Aorta (tissue), 5 donors: Measurements from ENCODE around the gene FOXN3. TPM values are rescaled to one million over a fixed set of nuclear protein-coding genes. Genes with fewer than 3 reads are reported as not detected.
A peak's percentile ranks its signal among the peaks of the same experiment; 100 is the strongest.

Source experiments
- ATAC-seq: fragments of 200-7000 bp; cut with Tn5 transposase; one replicate; pipeline ENCODE4 v1.9.1; 2022; ENCODE audit warnings: moderate library complexity; ENCODE audit not compliant: low FRiP score
- DNase-seq, 2 donors: peaks; one replicate each; pipeline ENCODE4 v3.0.0-alpha.2; 2020
- H3K27ac ChIP-seq, 2 donors: one replicate each; pipeline ENCODE4 v1.5.1; 2013; ENCODE audit warnings: low read length in 2 of 2, mild to moderate bottlenecking in 2 of 2, moderate library complexity in 2 of 2, control low read depth in 1 of 2, inconsistent platforms in 1 of 2, low read depth in 1 of 2
- H3K27me3 ChIP-seq, 2 donors: one replicate each; pipeline ENCODE4 v1.6.1; 2013; ENCODE audit warnings: control low read depth in 1 of 2, low read length in 1 of 2, mild to moderate bottlenecking in 1 of 2, moderate library complexity in 1 of 2; ENCODE audit not compliant: insufficient read depth in 2 of 2, control insufficient read depth in 1 of 2
- H3K36me3 ChIP-seq, 2 donors: one replicate each; pipeline ENCODE4 v1.6.1; 2013; ENCODE audit warnings: control low read depth in 1 of 2, low read length in 1 of 2, mild to moderate bottlenecking in 1 of 2; ENCODE audit not compliant: insufficient read depth in 2 of 2, control insufficient read depth in 1 of 2
- H3K4me1 ChIP-seq, 2 donors: one replicate each; pipeline ENCODE4 v1.6.1; 2013; ENCODE audit warnings: low read length in 2 of 2, control low read depth in 1 of 2, mild to moderate bottlenecking in 1 of 2, moderate library complexity in 1 of 2; ENCODE audit not compliant: insufficient read depth in 2 of 2, control insufficient read depth in 1 of 2
- H3K4me3 ChIP-seq, 2 donors: one replicate each; pipeline ENCODE4 v1.5.1; 2013; ENCODE audit warnings: low read length in 2 of 2, control low read depth in 1 of 2, mild to moderate bottlenecking in 1 of 2
- H3K9me3 ChIP-seq: one replicate; pipeline ENCODE4 v1.6.1; 2013; ENCODE audit warnings: mild to moderate bottlenecking, low read length; ENCODE audit not compliant: control insufficient read depth
- WGBS, 2 donors: extraction: QIAGEN DNeasy Blood & Tissue Kit; methylation state at CpG; one replicate each; pipeline ENCODE4 v1.1.7; 2013; 5-methylcytosine and 5-hydroxymethylcytosine counted together
- intact Hi-C, 2 donors: fragments of 100-400 bp; cut with DNase I; formaldehyde crosslinking; loops; one replicate each; pipeline versions ENCODE4 v1.14.2 to v1.15.0; 2022
- polyA plus RNA-seq, 2 donors: library from polyadenylated mRNA; stranded (reverse); fragments of 200-250 nt; gene quantifications; one replicate each; pipeline ENCODE4 v1.2.3, GENCODE V29; 2013
- total RNA-seq, 2 donors: library from RNA; stranded (reverse); fragmentation: NEBNext Ultra II Directional; extraction: Animal tissue kit (Norgen Biotek cat#: 25700); gene quantifications; one replicate each; pipeline ENCODE4 v1.2.1, GENCODE V29; 2021
- donor health status: healthy with polysubstance abuse.
- donor health status: Bipolar disorder and iron deficiency.
- donor health status: DM: no; HTN: no; CAD: no.
- donor health status: DM: no; HTN: no; CAD: no.
- donor health status: DM: yes; HTN: yes; CAD: no.

The FOXN3 gene
- total and polyA plus RNA-seq, 4 donors: 21.4 to 225 (median 101) TPM

GRCh38 chr14:89179891-89180404, 237.1 kb downstream of the FOXN3 start:
- peak overlapping the region; percentile 37 to 52 for H3K27ac ChIP-seq

GRCh38 chr14:89178800-89179535, 238.1 kb downstream of the FOXN3 start:
- DNase-seq (no peak), ATAC-seq (no peak)
- no peak overlapping the region for H3K4me3 ChIP-seq
- H3K4me1 ChIP-seq: peaks cover 0 to 2% of the 10 kb centered on the region in 2 donors
- H3K9me3 ChIP-seq: no peaks in the 10 kb centered on the region
- no peaks in the 10 kb centered on the region for H3K36me3 ChIP-seq
- intact Hi-C loops: loop anchor here in 1 of 2 donors (5.0 kb wide), 1 partner anchor 137 kb away; no protein-coding TSS in a partner anchor
- 24 to 29% methylated on average over 7 of the region's 7 CpGs for WGBS, 2 donors
- peak overlapping the region; percentile 38 to 71 for H3K27ac ChIP-seq
- no peaks in the 10 kb centered on the region for H3K27me3 ChIP-seq

More at GRCh38 chr14:89179891-89180404, 237.1 kb downstream of the FOXN3 start:
- H3K27me3 ChIP-seq: no peaks in the 10 kb centered on the region
- ATAC-seq (peak; percentile 27), DNase-seq (no peak)
- H3K4me3 ChIP-seq: no peak overlapping the region
- no peaks in the 10 kb centered on the region for H3K9me3 ChIP-seq
- intact Hi-C loops: loop anchor here in 1 of 2 donors (5.0 kb wide), 1 partner anchor 138 kb away; no protein-coding TSS in a partner anchor
- H3K36me3 ChIP-seq: no peaks in the 10 kb centered on the region
- peaks cover 0 to 2% of the 10 kb centered on the region in 2 donors for H3K4me1 ChIP-seq
- 28 to 31% methylated on average over 13 of the region's 13 CpGs for WGBS, 2 donors

- H3K27ac ChIP-seq: peak overlapping the region in 1 of 2 donors; percentile 71
- H3K4me3 ChIP-seq: no peak overlapping the region
- 37 to 39% methylated on average over 2 of the region's 2 CpGs for WGBS, 2 donors
- peaks cover 0 to 2% of the 10 kb centered on the region in 2 donors for H3K4me1 ChIP-seq
- H3K36me3 ChIP-seq: no peaks in the 10 kb centered on the region
- DNase-seq (no peak), ATAC-seq (no peak)
- H3K27me3 ChIP-seq: no peaks in the 10 kb centered on the region
- intact Hi-C loops: loop anchor here in 1 of 2 donors (5.0 kb wide), 1 partner anchor 136 kb away; no protein-coding TSS in a partner anchor
- no peaks in the 10 kb centered on the region for H3K9me3 ChIP-seq
These were observed 238.7 kb downstream of the FOXN3 start for GRCh38 chr14:89178376-89178775.

- Histone ChIP-seq H3K4me1 (peaks cover 0 to 2% of the 10 kb centered on the region in 2 donors), H3K27ac (peak overlapping the region; percentile 8 to 30), H3K36me3 (no peaks in the 10 kb centered on the region), H3K9me3 (no peaks in the 10 kb centered on the region), H3K27me3 (no peaks in the 10 kb centered on the region), H3K4me3 (no peak overlapping the region)
- ATAC-seq (no peak), DNase-seq (no peak)
- intact Hi-C loops: loop anchor here in 1 of 2 donors (5.0 kb wide), 1 partner anchor 134 kb away; no protein-coding TSS in a partner anchor
- WGBS, 2 donors: 33 to 34% methylated on average over 8 of the region's 8 CpGs
These were observed 240.9 kb downstream of the FOXN3 start for GRCh38 chr14:89175881-89176799.

GRCh38 chr14:89171628-89172027, 245.4 kb downstream of the FOXN3 start:
- Histone ChIP-seq H3K36me3 (no peaks in the 10 kb centered on the region), H3K4me1 (no peaks in the 10 kb centered on the region), H3K27ac (no peak overlapping the region), H3K9me3 (no peaks in the 10 kb centered on the region), H3K27me3 (no peaks in the 10 kb centered on the region), H3K4me3 (no peak overlapping the region)
- ATAC-seq (no peak), DNase-seq (no peak)
- intact Hi-C loops: no loop called here

GRCh38 chr14:89171168-89171567, 245.9 kb downstream of the FOXN3 start:
- Histone ChIP-seq H3K36me3 (no peaks in the 10 kb centered on the region), H3K27ac (no peak overlapping the region), H3K27me3 (no peaks in the 10 kb centered on the region), H3K9me3 (no peaks in the 10 kb centered on the region), H3K4me1 (no peaks in the 10 kb centered on the region), H3K4me3 (no peak overlapping the region)
- ATAC-seq: no peak
- 17 to 21% methylated on average over 2 of the region's 2 CpGs for WGBS, 2 donors
- intact Hi-C loops: no loop called here
- DNase-seq: no peak

GRCh38 chr14:89167705-89168104, 249.3 kb downstream of the FOXN3 start:
- no peaks in the 10 kb centered on the region for H3K9me3 ChIP-seq
- H3K4me3 ChIP-seq: no peak overlapping the region
- no peaks in the 10 kb centered on the region for H3K36me3 ChIP-seq
- WGBS, 2 donors: 91 to 93% methylated on average over 6 of the region's 6 CpGs
- no peak for DNase-seq
- H3K4me1 ChIP-seq: peaks cover 0 to 3% of the 10 kb centered on the region in 2 donors
- intact Hi-C loops: no loop called here
- no peak for ATAC-seq
- no peak overlapping the region for H3K27ac ChIP-seq
- H3K27me3 ChIP-seq: no peaks in the 10 kb centered on the region

GRCh38 chr14:89166633-89167032, 250.4 kb downstream of the FOXN3 start:
- H3K27me3 ChIP-seq: no peaks in the 10 kb centered on the region
- no peak overlapping the region for H3K27ac ChIP-seq
- H3K36me3 ChIP-seq: peaks cover 2% of the 10 kb centered on the region in 2 donors
- H3K4me3 ChIP-seq: no peak overlapping the region
- intact Hi-C loops: no loop called here
- WGBS, 2 donors: 83 to 84% methylated on average over 4 of the region's 4 CpGs
- peaks cover 0 to 3% of the 10 kb centered on the region in 2 donors for H3K4me1 ChIP-seq
- H3K9me3 ChIP-seq: no peaks in the 10 kb centered on the region
- DNase-seq (no peak), ATAC-seq (no peak)
